Panc1 (cell line): Measurements from ENCODE around the gene CTTNBP2. TPM values are rescaled to one million over a fixed set of nuclear protein-coding genes. Genes with fewer than 3 reads are reported as not detected.

Source experiments
- ATAC-seq: fragments of 200-7000 bp; cut with Tn5 transposase; 2 replicates; pipeline ENCODE4 v1.9.1; 2020; ENCODE audit warnings: mild to moderate bottlenecking, moderate library complexity
- BruUV-seq: library from RNA; stranded (reverse); fragments of 400-500 nt; replicated peaks from 2 replicates; lab custom pipeline; 2021; lab: Mats Ljungman, UMichigan
- CTCF ChIA-PET: fragments of 300-600 bp; sonication (Branson Sonifier 250); formaldehyde crosslinking; loops from one replicate; lab custom pipeline; 2022; ENCODE audit warnings: antibody characterized with exemption; lab: Charles Lee
- POLR2A ChIA-PET: fragments of 300-600 bp; sonication (Branson Sonifier 250); formaldehyde crosslinking; loops from one replicate; lab custom pipeline; 2022; ENCODE audit warnings: antibody characterized with exemption; lab: Charles Lee
- DNase-seq: peaks from one replicate; pipeline ENCODE4 v3.0.0-alpha.2; 2010; ENCODE audit warnings: low read depth, low spot score
- H3K27ac ChIP-seq: 2 replicates; pipeline ENCODE4 v1.5.1; 2011; ENCODE audit warnings: mild to moderate bottlenecking, low read length, inconsistent platforms
- H3K27me3 ChIP-seq: fragments of 200-500 bp; sonication (Bioruptor generic); 2 replicates; pipeline ENCODE4 v1.6.0; 2014; ENCODE audit warnings: low read length, inconsistent platforms; ENCODE audit not compliant: control insufficient read depth, insufficient read depth
- H3K36me3 ChIP-seq: fragments of 200-500 bp; sonication (Bioruptor generic); 2 replicates; pipeline ENCODE4 v1.5.1; 2014; ENCODE audit warnings: inconsistent platforms, mild to moderate bottlenecking, low read length, moderate library complexity; ENCODE audit not compliant: control insufficient read depth, insufficient read depth
- H3K4me1 ChIP-seq: 2 replicates; pipeline ENCODE4 v1.5.1; 2011; ENCODE audit warnings: inconsistent platforms, mild to moderate bottlenecking, low read length, moderate library complexity; ENCODE audit not compliant: control insufficient read depth, insufficient read depth
- H3K4me3 ChIP-seq, 2 experiments: 2 replicates each; pipeline ENCODE4 v1.5.1; 2011 to 2012; ENCODE audit warnings: low read depth in 2 of 2, low read length in 2 of 2, mild to moderate bottlenecking in 2 of 2, inconsistent platforms in 1 of 2, moderate library complexity in 1 of 2
- H3K9me3 ChIP-seq: fragments of 200-500 bp; sonication (Bioruptor generic); 2 replicates; pipeline ENCODE4 v1.5.1; 2014; ENCODE audit warnings: low read depth, mild to moderate bottlenecking, inconsistent platforms, low read length, moderate library complexity; ENCODE audit not compliant: control insufficient read depth, insufficient read depth
- POLR2AphosphoS5 ChIP-seq: IDR thresholded peaks from 2 replicates; pipeline ENCODE4 v1.6.1; 2012; ENCODE audit warnings: mild to moderate bottlenecking, low read depth, low read length, moderate library complexity
- SIN3A ChIP-seq: IDR thresholded peaks from 2 replicates; pipeline ENCODE4 v1.6.1; 2012; ENCODE audit warnings: low read depth, mild to moderate bottlenecking, low read length, moderate library complexity, borderline replicate concordance; ENCODE audit not compliant: insufficient read depth
- TCF7L2 ChIP-seq: IDR thresholded peaks from 2 replicates; pipeline ENCODE4 v1.6.1; 2011; ENCODE audit warnings: mild to moderate bottlenecking, low read depth, low read length, inconsistent platforms
- in situ Hi-C: cut with HindIII; loops from 2 replicates; pipeline ENCODE4 v1.10.0; 2016; ENCODE audit warnings: low sequenced_read_pairs, low pct_unique_long_range_greater_than_20kb
- intact Hi-C: fragments of 100-400 bp; cut with micrococcal nuclease; formaldehyde crosslinking; loops from one replicate; pipeline ENCODE4 v1.10.0; 2022; ENCODE audit not compliant: unreplicated experiment
- total RNA-seq: library from RNA; stranded (reverse); gene quantifications from one replicate; pipeline ENCODE4 v1.2.1, GENCODE V29; 2021; ENCODE audit not compliant: unreplicated experiment
- TF ChIP-seq, protein P1 (sequence below), 2 experiments: IDR thresholded peaks; 2 replicates each; pipeline ENCODE4 v1.6.1; 2011 to 2012; ENCODE audit warnings: low read depth in 2 of 2, control low read depth in 1 of 2, low read length in 1 of 2, mild to moderate bottlenecking in 1 of 2, moderate library complexity in 1 of 2; ENCODE audit not compliant: insufficient read depth in 1 of 2
- TF ChIP-seq, protein P2 (sequence below): fragments of 450-650 bp; IDR thresholded peaks from 2 replicates; pipeline ENCODE4 v1.5.1; 2017; ENCODE audit warnings: mild to moderate bottlenecking

The CTTNBP2 gene
- total RNA-seq, 1 experiment from 2014 or later: 1.0 TPM

DNA sequence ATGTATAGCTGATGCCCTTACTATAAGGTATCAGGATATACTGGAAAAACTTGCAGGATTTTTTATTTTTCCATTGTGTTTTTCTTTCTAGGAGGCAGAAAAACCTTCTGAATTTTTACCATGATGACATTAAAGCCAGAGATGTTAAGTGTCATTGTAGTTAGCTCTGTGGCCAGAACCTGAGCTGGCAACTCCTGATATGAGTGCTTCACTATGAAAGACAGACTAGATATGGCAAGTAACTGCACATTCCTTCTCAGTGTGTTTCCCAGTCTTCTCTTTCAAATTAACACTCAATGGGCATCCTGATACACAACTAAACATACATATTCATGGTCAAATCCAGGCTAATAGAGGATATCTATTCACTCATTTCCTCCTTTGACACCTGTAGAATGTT, 166.2 kb downstream of the CTTNBP2 start:
- no peaks in the 10 kb centered on the region for H3K36me3 ChIP-seq
- H3K4me1 ChIP-seq: no peaks in the 10 kb centered on the region
- CTCF ChIA-PET: no interaction called here
- ATAC-seq: no peak
- TF ChIP-seq, protein P1, sequence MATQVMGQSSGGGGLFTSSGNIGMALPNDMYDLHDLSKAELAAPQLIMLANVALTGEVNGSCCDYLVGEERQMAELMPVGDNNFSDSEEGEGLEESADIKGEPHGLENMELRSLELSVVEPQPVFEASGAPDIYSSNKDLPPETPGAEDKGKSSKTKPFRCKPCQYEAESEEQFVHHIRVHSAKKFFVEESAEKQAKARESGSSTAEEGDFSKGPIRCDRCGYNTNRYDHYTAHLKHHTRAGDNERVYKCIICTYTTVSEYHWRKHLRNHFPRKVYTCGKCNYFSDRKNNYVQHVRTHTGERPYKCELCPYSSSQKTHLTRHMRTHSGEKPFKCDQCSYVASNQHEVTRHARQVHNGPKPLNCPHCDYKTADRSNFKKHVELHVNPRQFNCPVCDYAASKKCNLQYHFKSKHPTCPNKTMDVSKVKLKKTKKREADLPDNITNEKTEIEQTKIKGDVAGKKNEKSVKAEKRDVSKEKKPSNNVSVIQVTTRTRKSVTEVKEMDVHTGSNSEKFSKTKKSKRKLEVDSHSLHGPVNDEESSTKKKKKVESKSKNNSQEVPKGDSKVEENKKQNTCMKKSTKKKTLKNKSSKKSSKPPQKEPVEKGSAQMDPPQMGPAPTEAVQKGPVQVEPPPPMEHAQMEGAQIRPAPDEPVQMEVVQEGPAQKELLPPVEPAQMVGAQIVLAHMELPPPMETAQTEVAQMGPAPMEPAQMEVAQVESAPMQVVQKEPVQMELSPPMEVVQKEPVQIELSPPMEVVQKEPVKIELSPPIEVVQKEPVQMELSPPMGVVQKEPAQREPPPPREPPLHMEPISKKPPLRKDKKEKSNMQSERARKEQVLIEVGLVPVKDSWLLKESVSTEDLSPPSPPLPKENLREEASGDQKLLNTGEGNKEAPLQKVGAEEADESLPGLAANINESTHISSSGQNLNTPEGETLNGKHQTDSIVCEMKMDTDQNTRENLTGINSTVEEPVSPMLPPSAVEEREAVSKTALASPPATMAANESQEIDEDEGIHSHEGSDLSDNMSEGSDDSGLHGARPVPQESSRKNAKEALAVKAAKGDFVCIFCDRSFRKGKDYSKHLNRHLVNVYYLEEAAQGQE (IDR thresholded peaks at IDR 0.05; ENCODE audit: insufficient read depth in 1 of 2, low read depth in 2 of 2, low read length in 1 of 2): no peak
- TF ChIP-seq TCF7L2 (no peak), POLR2AphosphoS5 (no peak), SIN3A (no peak)
- TF ChIP-seq, protein P2, sequence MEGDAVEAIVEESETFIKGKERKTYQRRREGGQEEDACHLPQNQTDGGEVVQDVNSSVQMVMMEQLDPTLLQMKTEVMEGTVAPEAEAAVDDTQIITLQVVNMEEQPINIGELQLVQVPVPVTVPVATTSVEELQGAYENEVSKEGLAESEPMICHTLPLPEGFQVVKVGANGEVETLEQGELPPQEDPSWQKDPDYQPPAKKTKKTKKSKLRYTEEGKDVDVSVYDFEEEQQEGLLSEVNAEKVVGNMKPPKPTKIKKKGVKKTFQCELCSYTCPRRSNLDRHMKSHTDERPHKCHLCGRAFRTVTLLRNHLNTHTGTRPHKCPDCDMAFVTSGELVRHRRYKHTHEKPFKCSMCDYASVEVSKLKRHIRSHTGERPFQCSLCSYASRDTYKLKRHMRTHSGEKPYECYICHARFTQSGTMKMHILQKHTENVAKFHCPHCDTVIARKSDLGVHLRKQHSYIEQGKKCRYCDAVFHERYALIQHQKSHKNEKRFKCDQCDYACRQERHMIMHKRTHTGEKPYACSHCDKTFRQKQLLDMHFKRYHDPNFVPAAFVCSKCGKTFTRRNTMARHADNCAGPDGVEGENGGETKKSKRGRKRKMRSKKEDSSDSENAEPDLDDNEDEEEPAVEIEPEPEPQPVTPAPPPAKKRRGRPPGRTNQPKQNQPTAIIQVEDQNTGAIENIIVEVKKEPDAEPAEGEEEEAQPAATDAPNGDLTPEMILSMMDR: no peak
- in situ Hi-C loops: no loop called here
- no peak overlapping the region for H3K4me3 ChIP-seq
- intact Hi-C loops: no loop called here
- POLR2A ChIA-PET: no interaction called here
- H3K9me3 ChIP-seq: no peaks in the 10 kb centered on the region
- H3K27me3 ChIP-seq: no peaks in the 10 kb centered on the region
- DNase-seq: no peak
- BruUV-seq: no TSS peak
- H3K27ac ChIP-seq: no peak overlapping the region

DNA sequence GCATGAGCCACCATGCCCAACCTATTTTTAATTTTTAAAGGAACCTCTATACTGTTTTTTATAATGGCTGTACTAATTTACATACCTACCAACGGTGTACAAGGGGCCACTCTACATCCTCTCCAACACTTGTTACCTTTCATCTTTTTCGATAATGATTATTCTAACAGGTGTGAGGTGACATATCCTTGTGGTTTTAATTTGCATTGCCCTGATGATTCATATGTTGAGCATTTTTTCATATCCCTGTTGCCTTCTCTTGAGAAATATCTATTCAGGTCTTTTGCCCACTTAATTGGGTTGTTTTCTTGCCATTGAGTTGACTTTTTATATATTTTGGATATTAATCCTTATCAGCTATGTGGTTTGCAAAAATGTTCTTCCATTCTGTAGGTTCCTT, 167.0 kb downstream of the CTTNBP2 start:
- Histone ChIP-seq H3K36me3 (no peaks in the 10 kb centered on the region), H3K27ac (no peak overlapping the region), H3K4me1 (no peaks in the 10 kb centered on the region), H3K27me3 (no peaks in the 10 kb centered on the region), H3K9me3 (no peaks in the 10 kb centered on the region), H3K4me3 (no peak overlapping the region)
- ATAC-seq: no peak
- DNase-seq: no peak
- in situ Hi-C loops (no loop called here), intact Hi-C loops (no loop called here)
- no TSS peak for BruUV-seq
- TF ChIP-seq, protein P2: no peak
- TF ChIP-seq TCF7L2 (no peak), POLR2AphosphoS5 (no peak)
- TF ChIP-seq, protein P1 (IDR thresholded peaks at IDR 0.05; ENCODE audit: insufficient read depth in 1 of 2, low read depth in 2 of 2, low read length in 1 of 2): no peak
- CTCF ChIA-PET: no interaction called here
- POLR2A ChIA-PET: no interaction called here
